H9 (cell line): ENCODE measurements around the gene HMGXB4. TPM values are rescaled to one million over a fixed set of nuclear protein-coding genes. Genes with fewer than 3 reads are reported as not detected.

Experiments
- DNase-seq: peaks from one replicate; pipeline ENCODE4 v3.0.0-alpha.2; 2017
- H2AFZ ChIP-seq: one replicate; pipeline ENCODE4 v1.6.1; 2013; ENCODE audit warnings: mild to moderate bottlenecking, low read length, control low read depth, moderate library complexity
- H2AK5ac ChIP-seq: 2 replicates; pipeline ENCODE4 v1.6.1; 2013; ENCODE audit warnings: low read length, control low read depth, mixed read lengths; ENCODE audit not compliant: insufficient read length
- H2BK120ac ChIP-seq: one replicate; pipeline ENCODE4 v1.6.1; 2013; ENCODE audit warnings: low read depth, mild to moderate bottlenecking, low read length, control low read depth, inconsistent platforms; ENCODE audit not compliant: poor library complexity, severe bottlenecking
- H2BK12ac ChIP-seq: 2 replicates; pipeline ENCODE4 v1.6.1; 2013; ENCODE audit warnings: low read length, control low read depth, mixed read lengths, low read depth; ENCODE audit not compliant: insufficient read length
- H2BK15ac ChIP-seq: 2 replicates; pipeline ENCODE4 v1.6.1; 2013; ENCODE audit warnings: low read depth, low read length, control low read depth
- H2BK20ac ChIP-seq: one replicate; pipeline ENCODE4 v1.6.1; 2013; ENCODE audit warnings: low read depth, mild to moderate bottlenecking, low read length, control low read depth, inconsistent platforms; ENCODE audit not compliant: poor library complexity, severe bottlenecking
- H2BK5ac ChIP-seq: 2 replicates; pipeline ENCODE4 v1.6.1; 2013; ENCODE audit warnings: low read length, control low read depth, mixed read lengths; ENCODE audit not compliant: insufficient read length
- H3K14ac ChIP-seq: 2 replicates; pipeline ENCODE4 v1.6.1; 2013; ENCODE audit warnings: low read length, control low read depth; ENCODE audit not compliant: insufficient read depth
- H3K18ac ChIP-seq: 2 replicates; pipeline ENCODE4 v1.6.1; 2013; ENCODE audit warnings: low read depth, mild to moderate bottlenecking, mixed read lengths, low read length, control low read depth; ENCODE audit not compliant: insufficient read length
- H3K23ac ChIP-seq: 2 replicates; pipeline ENCODE4 v1.6.1; 2013; ENCODE audit warnings: low read length, control low read depth, mixed read lengths, low read depth; ENCODE audit not compliant: insufficient read length
- H3K23me2 ChIP-seq: 2 replicates; pipeline ENCODE4 v1.6.1; 2013; ENCODE audit warnings: low read depth, mild to moderate bottlenecking, mixed read lengths, low read length, control low read depth; ENCODE audit not compliant: insufficient read length, poor library complexity, severe bottlenecking
- H3K27ac ChIP-seq: 2 replicates; pipeline ENCODE4 v1.5.1; 2013; ENCODE audit warnings: low read length, control low read depth, mixed read lengths, low read depth; ENCODE audit not compliant: insufficient read length
- H3K27me3 ChIP-seq: 2 replicates; pipeline ENCODE4 v1.6.1; 2013; ENCODE audit warnings: low read length, control low read depth, inconsistent platforms; ENCODE audit not compliant: insufficient read depth
- H3K4ac ChIP-seq: 2 replicates; pipeline ENCODE4 v1.6.1; 2013; ENCODE audit warnings: low read depth, mild to moderate bottlenecking, control low read depth, inconsistent platforms, low read length, moderate library complexity
- H3K4me1 ChIP-seq: 2 replicates; pipeline ENCODE4 v1.6.1; 2013; ENCODE audit warnings: low read length, control low read depth, inconsistent platforms; ENCODE audit not compliant: insufficient read depth
- H3K4me2 ChIP-seq: 2 replicates; pipeline ENCODE4 v1.6.1; 2013; ENCODE audit warnings: low read length, control low read depth, mixed read lengths; ENCODE audit not compliant: insufficient read length, insufficient read depth
- H3K56ac ChIP-seq: 2 replicates; pipeline ENCODE4 v1.6.1; 2013; ENCODE audit warnings: low read depth, mild to moderate bottlenecking, mixed read lengths, low read length, control low read depth; ENCODE audit not compliant: insufficient read length
- H3K79me1 ChIP-seq: 2 replicates; pipeline ENCODE4 v1.6.1; 2013; ENCODE audit warnings: low read depth, mild to moderate bottlenecking, moderate library complexity, low read length, control low read depth, inconsistent platforms; ENCODE audit not compliant: insufficient read depth, poor library complexity, severe bottlenecking
- H3K79me2 ChIP-seq: 2 replicates; pipeline ENCODE4 v1.6.1; 2013; ENCODE audit warnings: low read length, control low read depth, inconsistent platforms; ENCODE audit not compliant: insufficient read depth
- H3K9ac ChIP-seq: 2 replicates; pipeline ENCODE4 v1.6.1; 2013; ENCODE audit warnings: low read length, control low read depth, mixed read lengths; ENCODE audit not compliant: insufficient read length; ENCODE audit errors: extremely low read depth
- H3K9me3 ChIP-seq: one replicate; pipeline ENCODE4 v1.6.1; 2013; ENCODE audit warnings: low read depth, low read length, inconsistent platforms; ENCODE audit not compliant: control insufficient read depth
- H3T11ph ChIP-seq: one replicate; pipeline ENCODE4 v1.6.1; 2013; ENCODE audit warnings: mild to moderate bottlenecking, low read length, control low read depth, inconsistent platforms
- H4K20me1 ChIP-seq: one replicate; pipeline ENCODE4 v1.6.1; 2013; ENCODE audit not compliant: control insufficient read depth, insufficient read length, insufficient read depth
- H4K5ac ChIP-seq: 2 replicates; pipeline ENCODE4 v1.6.1; 2013; ENCODE audit warnings: low read depth, mild to moderate bottlenecking, mixed read lengths, low read length, control low read depth; ENCODE audit not compliant: insufficient read length
- H4K8ac ChIP-seq: replicated peaks from 2 replicates; pipeline ENCODE4 v1.6.1; 2013; ENCODE audit warnings: low read length, control low read depth, mixed read lengths, low read depth; ENCODE audit not compliant: insufficient read length
- H4K91ac ChIP-seq: 2 replicates; pipeline ENCODE4 v1.6.1; 2013; ENCODE audit warnings: low read depth, mild to moderate bottlenecking, moderate library complexity, mixed read lengths, low read length, control low read depth; ENCODE audit not compliant: insufficient read length
- H3K27ac Mint-ChIP-seq, 3 experiments: 2 replicates in 2 of 3; 3 replicates in 1 of 3; pipeline ENCODE4 v1.8.0; 2020 to 2021; ENCODE audit warnings: mixed read lengths in 3 of 3, mild to moderate bottlenecking in 1 of 3, moderate library complexity in 1 of 3
- H3K27me3 Mint-ChIP-seq: 2 replicates; pipeline ENCODE4 v1.8.0; 2021; ENCODE audit warnings: low read depth, mild to moderate bottlenecking, moderate library complexity, mixed read lengths
- H3K36me3 Mint-ChIP-seq, 3 experiments: 2 replicates in 2 of 3; 3 replicates in 1 of 3; pipeline ENCODE4 v1.8.0; 2020 to 2021; ENCODE audit warnings: low read depth in 3 of 3, mixed read lengths in 3 of 3; ENCODE audit not compliant: insufficient read depth in 1 of 3
- H3K4me1 Mint-ChIP-seq, 2 experiments: 2 replicates each; pipeline ENCODE4 v1.8.0; 2020; ENCODE audit warnings: mixed read lengths in 2 of 2
- H3K4me3 Mint-ChIP-seq, 2 experiments: 2 replicates in 1 of 2; 3 replicates in 1 of 2; pipeline ENCODE4 v1.8.0; 2020 to 2021; ENCODE audit warnings: mild to moderate bottlenecking in 2 of 2, mixed read lengths in 2 of 2, moderate library complexity in 1 of 2
- H3K9me3 Mint-ChIP-seq, 2 experiments: 2 replicates in 1 of 2; 3 replicates in 1 of 2; pipeline ENCODE4 v1.8.0; 2020; ENCODE audit warnings: mild to moderate bottlenecking in 2 of 2, mixed read lengths in 2 of 2, moderate library complexity in 1 of 2
- CTCF ChIP-seq: fragments of 200-600 bp; sonication (generic); conservative IDR thresholded peaks from 3 replicates; pipeline ENCODE4 v1.8.0; 2021; ENCODE audit warnings: antibody characterized with exemption, mild to moderate bottlenecking
- WGBS: extraction: QIAGEN DNeasy Blood & Tissue Kit; methylation state at CpG from one replicate; pipeline ENCODE4 v1.1.7; 2013; ENCODE audit warnings: missing lambda C conversion rate, low lambda C conversion rate, mixed read lengths; ENCODE audit not compliant: insufficient read length; ENCODE audit errors: extremely low coverage; 5-methylcytosine and 5-hydroxymethylcytosine counted together
- total RNA-seq: library from RNA; stranded (reverse); gene quantifications from 2 replicates; pipeline ENCODE4 v1.2.1, GENCODE V29; 2021

Gene HMGXB4
- total RNA-seq, 1 experiment from 2014 or later, result 33.5 TPM

GRCh38 chr22:35264986-35265385 is 7.7 kb downstream of the HMGXB4 start:
- Mint-ChIP-seq H3K4me1 (no peaks in the 10 kb centered on the region; a peak in 1 of 4 replicates), H3K9me3 (peaks cover 0 to 1% of the 10 kb centered on the region in 2 experiments; a peak in 1 of 5 replicates), H3K27ac (no peak overlapping the region), H3K36me3 (peaks cover 62 to 86% (median 84%) of the 10 kb centered on the region in 3 experiments), H3K27me3 (no peaks in the 10 kb centered on the region), H3K4me3 (no peak overlapping the region)
- no peak for DNase-seq
- no peak overlapping the region for H2AFZ ChIP-seq
- H3K14ac ChIP-seq, result no peak overlapping the region
- no peak overlapping the region for H4K91ac ChIP-seq
- no peak overlapping the region for H3K4ac ChIP-seq
- no peak overlapping the region for H3K4me2 ChIP-seq
- no peak overlapping the region for H3T11ph ChIP-seq
- no peaks in the 10 kb centered on the region for H3K79me2 ChIP-seq
- H3K23me2 ChIP-seq, result no peaks in the 10 kb centered on the region
- no peak overlapping the region for H2BK15ac ChIP-seq
- no peaks in the 10 kb centered on the region for H4K20me1 ChIP-seq
- WGBS, result no CpG with 5 or more reads among the region's 7 CpGs
- H3K27me3 ChIP-seq, result no peaks in the 10 kb centered on the region
- H3K9ac ChIP-seq, result no peak overlapping the region
- H4K8ac ChIP-seq, result no peak overlapping the region
- H3K56ac ChIP-seq, result no peak overlapping the region
- no peak overlapping the region for H2AK5ac ChIP-seq
- TF ChIP-seq CTCF, result no peak
- no peak overlapping the region for H2BK20ac ChIP-seq
- no peak overlapping the region for H3K23ac ChIP-seq
- no peak overlapping the region for H3K18ac ChIP-seq
- no peak overlapping the region for H4K5ac ChIP-seq
- H2BK12ac ChIP-seq, result no peak overlapping the region
- no peaks in the 10 kb centered on the region for H3K9me3 ChIP-seq
- H3K27ac ChIP-seq, result no peak overlapping the region
- H3K4me1 ChIP-seq, result no peaks in the 10 kb centered on the region
- no peak overlapping the region for H2BK5ac ChIP-seq
- peaks cover 4% of the 10 kb centered on the region for H3K79me1 ChIP-seq
- H2BK120ac ChIP-seq, result no peak overlapping the region
